Globus pallidus (tissue), 1 donor: Measurements from ENCODE around the gene ZMYM4.
"Not testable (repeated sequence)": the region's sequence is repeated elsewhere in the genome, so short reads cannot be mapped to it uniquely, and the experiment has no call there.

ENCODE experiments used
- DNase-seq: peaks from one replicate; pipeline ENCODE4 v3.0.0-alpha.2; 2015; ENCODE audit warnings: low spot score

The ZMYM4 gene

GRCh38 chr1:35454176-35454575 is 185.7 kb downstream of the ZMYM4 start:
- DNase-seq = no peak

DNA sequence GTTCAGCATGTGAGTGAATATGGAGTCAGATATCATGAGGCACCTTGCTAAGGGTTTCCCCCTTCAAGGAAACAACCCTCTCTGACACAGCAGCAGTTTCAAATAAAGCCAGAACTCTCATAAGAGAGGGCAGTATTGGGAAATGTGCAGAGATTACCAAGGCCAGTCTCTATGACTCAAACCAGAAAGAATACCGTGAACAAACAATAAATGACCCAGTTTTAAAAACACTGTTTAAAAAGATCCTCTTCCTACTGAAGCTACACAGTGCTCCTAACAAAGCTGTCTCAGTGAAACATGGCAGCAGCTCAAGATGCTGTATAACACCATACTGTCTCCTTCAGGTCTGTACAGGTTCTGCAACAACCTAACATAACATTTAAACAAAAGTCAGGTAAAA is 186.1 kb downstream of the ZMYM4 start:
- no peak for DNase-seq

GRCh38 chr1:35460796-35461195 is 192.3 kb downstream of the ZMYM4 start:
- no peak for DNase-seq

DNA sequence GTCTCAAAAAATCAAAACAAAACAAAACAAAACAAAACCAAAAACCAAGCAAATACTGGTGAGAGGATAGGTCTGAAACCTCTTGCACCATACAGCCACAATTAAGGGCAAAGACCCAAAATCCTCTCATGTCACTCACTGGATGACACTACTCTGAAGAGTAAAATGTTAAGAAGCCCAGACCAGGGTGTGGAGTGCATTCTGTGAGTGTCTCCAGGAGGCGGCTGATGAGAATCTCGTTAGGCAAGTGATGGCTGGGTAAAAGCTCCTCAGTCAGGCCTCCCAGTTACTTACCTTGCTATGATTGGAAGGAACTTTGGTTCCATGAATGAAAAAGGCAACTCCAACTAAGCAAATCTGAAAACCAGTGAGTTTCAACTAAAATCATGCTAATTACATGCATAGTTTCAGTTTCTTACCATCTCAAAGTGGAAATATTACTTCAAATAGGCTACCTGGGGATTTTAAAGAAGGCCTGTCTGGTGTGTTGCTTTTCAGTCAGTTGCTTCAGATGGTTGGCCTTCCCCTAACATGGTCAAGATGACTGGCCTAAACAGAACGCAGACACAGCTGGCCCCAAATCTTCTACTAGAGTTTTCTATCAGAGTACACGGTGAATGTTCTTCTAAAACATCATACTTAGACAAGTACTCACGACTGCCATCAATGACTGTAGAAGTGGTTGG is 193.6 kb downstream of the ZMYM4 start:
- DNase-seq = no peak

- DNase-seq = no peak
These were observed 194.7 kb downstream of the ZMYM4 start for GRCh38 chr1:35463232-35463631.

DNA sequence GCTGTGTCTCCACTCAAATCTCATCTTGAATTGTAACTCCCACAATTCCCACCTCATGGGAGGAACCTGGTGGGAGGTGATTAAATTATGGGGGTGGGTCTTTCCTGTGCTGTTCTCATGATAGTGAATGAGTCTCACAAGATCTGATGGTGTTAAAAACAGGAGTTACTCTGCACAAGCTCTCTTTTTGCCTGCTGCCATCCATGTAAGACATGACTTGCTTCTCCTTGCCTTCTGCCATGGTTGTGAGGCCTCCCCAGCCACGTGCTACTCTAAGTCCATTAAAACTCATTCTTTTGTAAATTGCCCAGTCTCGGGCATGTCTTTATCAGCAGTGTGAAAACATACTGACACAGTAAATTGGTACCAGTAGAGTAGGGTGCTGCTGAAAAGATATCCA is 195.2 kb downstream of the ZMYM4 start:
- not testable (repeated sequence) for DNase-seq

- DNase-seq = no peak
These were observed 197.6 kb downstream of the ZMYM4 start for GRCh38 chr1:35466120-35466519.

DNA sequence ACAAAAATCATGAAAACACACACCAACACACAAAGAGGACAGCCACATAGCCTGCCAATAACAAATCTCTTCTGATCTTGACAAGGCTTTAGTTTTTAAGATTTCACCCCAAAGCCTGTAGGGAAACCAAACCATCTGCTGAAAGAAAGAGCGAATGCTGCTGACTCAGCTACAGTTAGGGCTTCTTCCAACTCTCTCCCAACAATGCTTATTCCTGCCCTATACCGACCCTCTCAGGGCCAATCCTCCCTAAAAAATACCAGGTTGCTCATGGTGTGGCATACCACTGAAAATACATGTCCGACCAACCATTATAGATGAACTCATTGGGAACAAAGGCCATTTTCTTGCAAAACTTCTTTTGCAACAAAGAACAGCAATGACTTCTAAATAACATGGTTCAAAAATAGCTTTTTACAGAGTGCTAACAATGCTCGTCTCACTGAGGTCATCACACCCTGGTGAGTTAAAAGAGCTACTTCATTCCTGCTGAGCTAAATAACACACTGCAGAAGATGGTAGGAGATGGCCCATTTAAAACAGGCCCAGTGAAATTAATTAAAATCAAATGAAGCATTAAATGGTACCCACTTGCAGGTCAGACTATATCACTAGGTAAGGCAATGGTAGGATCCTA is 202.6 kb downstream of the ZMYM4 start:
- DNase-seq = no peak
